ENCODE measurements around the gene NHEJ1. TPM values are rescaled to one million over a fixed set of nuclear protein-coding genes. Genes with fewer than 3 reads are reported as not detected.

Gene NHEJ1
- total and polyA plus RNA-seq, 9 of the 15 experiments (the other 6 are each of a cell fraction or from before 2014, with no cell fraction given) = 9.0 to 23.7 (median 13.9) TPM

GRCh38 chr2:219118504-219118903 is 42.1 kb downstream of the NHEJ1 start:
- H3K9me1 ChIP-seq (ENCODE audit: control insufficient read depth, insufficient read depth, low read length) = no peaks in the 10 kb centered on the region
- no peak overlapping the region for H3K4me3 ChIP-seq
- in situ Hi-C loops (cut with MboI) (loop anchor here (10.0 kb wide), 1 partner anchor 264 kb away; the partner anchor contains the start of gene WNT6), intact Hi-C loops (cut with micrococcal nuclease) (no loop called here)
- DNase-seq (ENCODE audit: extremely low read depth in 1 of 4, low spot score in 3 of 4) = no peak
- POLR2A ChIA-PET = interaction anchor here (0.8 to 2.3 kb wide), 3 partner anchors 9 to 44 kb away, joined by 4 to 11 read pairs (median 5); no protein-coding TSS in a partner anchor
- BruUV-seq (replicated peaks) = no TSS peak
- no peak for ATAC-seq
- 53% methylated on average over 7 of the region's 12 CpGs for WGBS (ENCODE audit: insufficient coverage, low coverage, missing lambda C conversion rate)
- no peak overlapping the region for H3K27ac ChIP-seq (ENCODE audit: extremely low read depth, low read depth, low read length)
- no peaks in the 10 kb centered on the region for H3K79me2 ChIP-seq (ENCODE audit: control insufficient read depth, insufficient read depth, low read length)
- H2AFZ ChIP-seq (ENCODE audit: low read depth, low read length) = no peak overlapping the region
- no peak overlapping the region for H3K9ac ChIP-seq (ENCODE audit: insufficient read depth in 1 of 2, low read depth in 2 of 2, low read length in 2 of 2)
- no peaks in the 10 kb centered on the region for H3K9me3 ChIP-seq (replicated peaks; ENCODE audit: control insufficient read depth, insufficient read depth, low read depth, low read length)
- no peaks in the 10 kb centered on the region for H4K20me1 ChIP-seq (replicated peaks; ENCODE audit: control insufficient read depth, insufficient read depth, low read length)
- H3K36me3 ChIP-seq (ENCODE audit: control insufficient read depth, insufficient read depth, low read length) = no peaks in the 10 kb centered on the region
- H3K27me3 ChIP-seq (ENCODE audit: control insufficient read depth in 2 of 2, insufficient read depth in 2 of 2, low read length in 2 of 2) = no peaks in the 10 kb centered on the region
- CTCF ChIA-PET (ENCODE audit: low intra/inter-chr PET ratio) = interaction anchor here (0.6 to 1.9 kb wide), 4 partner anchors 59 to 222 kb away, joined by 3 to 5 read pairs (median 4); no protein-coding TSS in a partner anchor
- no peak overlapping the region for H3K4me2 ChIP-seq (ENCODE audit: insufficient read depth, low read length)
- no peaks in the 10 kb centered on the region; a peak in 1 of 5 replicates for H3K4me1 ChIP-seq (replicated peaks in 1 of 2; ENCODE audit: control insufficient read depth in 2 of 2, insufficient read depth in 2 of 2, low read length in 2 of 2)
- FAIRE-seq = no peak
- TF ChIP-seq ZNF184 (CRISPR knock-in tag; IDR thresholded peaks at IDR 0.05) (no peak), CGGBP1 (CRISPR knock-in tag; IDR thresholded peaks at IDR 0.05) (no peak), MLLT1 (IDR thresholded peaks at IDR 0.05) (no peak), NR2C2 (CRISPR knock-in tag; IDR thresholded peaks at IDR 0.05) (no peak), NR2C2 (tag; IDR thresholded peaks at IDR 0.05) (no peak), ZC3H4 (CRISPR knock-in tag; IDR thresholded peaks at IDR 0.05; ENCODE audit: borderline replicate concordance) (no peak), POLR3G (IDR thresholded peaks at IDR 0.05; ENCODE audit: extremely low read depth, insufficient read length, insufficient replicate concordance) (no peak), ERF (CRISPR knock-in tag; IDR thresholded peaks at IDR 0.05) (no peak), GTF2B (IDR thresholded peaks at IDR 0.05; ENCODE audit: extremely low read depth, insufficient read length) (no peak), SMARCA5 (IDR thresholded peaks at IDR 0.05) (no peak), ADNP (tag; IDR thresholded peaks at IDR 0.05) (no peak), ZNF57 (CRISPR knock-in tag; IDR thresholded peaks at IDR 0.05) (no peak), MXD1 (CRISPR knock-in tag; IDR thresholded peaks at IDR 0.05; ENCODE audit: borderline replicate concordance, poor library complexity, severe bottlenecking) (no peak)

All from K562 (cell line).